ENCODE measurements around the gene MCCC2.
A peak's percentile ranks its signal among the peaks of the same experiment; 100 is the strongest.
"Not testable (repeated sequence)": the region's sequence is repeated elsewhere in the genome, so short reads cannot be mapped to it uniquely, and the experiment has no call there.

Gene MCCC2

DNA sequence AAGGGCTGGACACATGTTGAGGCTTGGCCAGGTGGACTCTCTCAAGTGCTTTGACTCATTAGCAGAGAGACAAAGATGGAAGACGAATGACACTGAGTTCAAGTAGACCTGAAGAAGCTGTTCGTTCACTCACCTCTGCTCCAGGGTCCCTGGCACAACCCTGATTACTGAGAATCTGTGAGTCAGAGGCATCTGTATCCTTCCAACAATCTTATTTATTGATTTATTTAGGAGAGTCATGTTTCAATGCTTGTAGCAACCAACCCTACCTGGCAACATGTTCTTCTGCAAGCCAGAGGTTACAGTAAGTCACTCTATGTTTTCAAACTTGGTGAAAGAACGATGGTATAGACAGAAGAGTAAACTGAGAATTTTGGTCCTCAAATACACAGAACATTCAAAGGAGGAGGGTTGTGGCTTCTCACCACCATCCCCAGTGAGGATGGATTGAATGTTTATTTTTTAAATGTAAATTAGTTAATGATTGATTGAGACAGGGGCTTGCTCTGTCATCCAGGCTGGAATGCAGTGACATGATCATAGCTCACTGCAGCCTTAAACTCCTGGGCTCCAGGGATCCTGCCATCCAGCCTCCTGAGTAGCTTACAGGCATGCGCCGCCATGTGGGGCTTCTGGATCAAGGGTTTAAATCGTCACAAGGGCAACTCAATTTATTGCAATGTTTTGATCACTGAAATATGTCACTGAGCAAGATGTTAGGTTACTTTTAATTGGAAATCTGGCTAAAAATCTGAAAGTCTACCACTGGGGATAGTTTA lies 76.2 kb downstream of the MCCC2 start:
- Histone ChIP-seq H3K36me3 (ENCODE audit: control insufficient read depth, insufficient read depth, low read length) (no peaks in the 10 kb centered on the region), H3K4me1 (ENCODE audit: control insufficient read depth, insufficient read depth, low read length) (no peaks in the 10 kb centered on the region), H3K9me3 (ENCODE audit: control insufficient read depth, insufficient read depth, low read length) (no peaks in the 10 kb centered on the region), H3K9ac (ENCODE audit: low read depth, low read length) (no peak overlapping the region), H3K27me3 (ENCODE audit: control insufficient read depth, insufficient read depth, low read length) (no peaks in the 10 kb centered on the region), H3K27ac (ENCODE audit: low read depth, low read length) (no peak overlapping the region), H3K4me3 (ENCODE audit: low read depth, low read length) (no peak overlapping the region)

GRCh38 chr5:71664615-71665014 lies 77.5 kb downstream of the MCCC2 start:
- H3K9ac ChIP-seq (ENCODE audit: low read depth, low read length) = not testable (repeated sequence)

GRCh38 chr5:71666321-71666720 lies 79.2 kb downstream of the MCCC2 start:
- no peaks in the 10 kb centered on the region for H3K27me3 ChIP-seq (ENCODE audit: control insufficient read depth, insufficient read depth, low read length)
- no peak overlapping the region for H3K9ac ChIP-seq (ENCODE audit: low read depth, low read length)
- H3K4me3 ChIP-seq (ENCODE audit: low read depth, low read length) = no peak overlapping the region
- H3K27ac ChIP-seq (ENCODE audit: low read depth, low read length) = no peak overlapping the region
- H3K36me3 ChIP-seq (ENCODE audit: control insufficient read depth, insufficient read depth, low read length) = no peaks in the 10 kb centered on the region
- H3K4me1 ChIP-seq (ENCODE audit: control insufficient read depth, insufficient read depth, low read length) = no peaks in the 10 kb centered on the region
- no peaks in the 10 kb centered on the region for H3K9me3 ChIP-seq (ENCODE audit: control insufficient read depth, insufficient read depth, low read length)

More at GRCh38 chr5:71664615-71665014, 77.5 kb downstream of the MCCC2 start:
- not testable (repeated sequence) for H3K36me3 ChIP-seq (ENCODE audit: control insufficient read depth, insufficient read depth, low read length); H3K27me3 ChIP-seq (ENCODE audit: control insufficient read depth, insufficient read depth, low read length); H3K27ac ChIP-seq (ENCODE audit: low read depth, low read length); H3K4me3 ChIP-seq (ENCODE audit: low read depth, low read length); H3K4me1 ChIP-seq (ENCODE audit: control insufficient read depth, insufficient read depth, low read length); H3K9me3 ChIP-seq (ENCODE audit: control insufficient read depth, insufficient read depth, low read length)

DNA sequence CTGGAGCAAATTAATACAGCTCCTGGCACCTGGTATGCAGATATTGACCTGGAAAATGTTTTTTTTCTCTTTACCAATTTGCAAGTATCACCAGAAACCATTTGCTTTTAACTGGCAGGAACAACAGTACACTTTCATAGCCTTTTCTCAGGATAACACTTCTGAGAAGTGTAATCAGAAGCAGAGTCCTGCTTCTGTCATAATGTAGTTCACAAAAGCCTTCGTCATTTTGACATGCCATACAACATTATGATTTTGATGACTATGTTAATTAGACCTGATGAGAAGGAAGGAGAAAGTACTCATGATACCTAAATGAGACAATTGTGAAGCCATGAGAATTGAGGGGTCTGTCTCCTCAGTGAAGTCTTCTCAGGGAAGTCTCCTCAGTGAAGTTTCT lies 90.8 kb downstream of the MCCC2 start:
- Histone ChIP-seq H3K27me3 (ENCODE audit: control insufficient read depth, insufficient read depth, low read length) (no peaks in the 10 kb centered on the region), H3K36me3 (ENCODE audit: control insufficient read depth, insufficient read depth, low read length) (no peaks in the 10 kb centered on the region), H3K4me1 (ENCODE audit: control insufficient read depth, insufficient read depth, low read length) (no peaks in the 10 kb centered on the region), H3K9me3 (ENCODE audit: control insufficient read depth, insufficient read depth, low read length) (no peaks in the 10 kb centered on the region), H3K4me3 (ENCODE audit: low read depth, low read length) (no peak overlapping the region), H3K27ac (ENCODE audit: low read depth, low read length) (no peak overlapping the region), H3K9ac (ENCODE audit: low read depth, low read length) (no peak overlapping the region)

- H3K4me1 ChIP-seq (ENCODE audit: control insufficient read depth, insufficient read depth, low read length) = no peaks in the 10 kb centered on the region
- no peak overlapping the region for H3K9ac ChIP-seq (ENCODE audit: low read depth, low read length)
- H3K4me3 ChIP-seq (ENCODE audit: low read depth, low read length) = no peak overlapping the region
- H3K27me3 ChIP-seq (ENCODE audit: control insufficient read depth, insufficient read depth, low read length) = no peaks in the 10 kb centered on the region
- no peak overlapping the region for H3K27ac ChIP-seq (ENCODE audit: low read depth, low read length)
- no peaks in the 10 kb centered on the region for H3K36me3 ChIP-seq (ENCODE audit: control insufficient read depth, insufficient read depth, low read length)
- no peaks in the 10 kb centered on the region for H3K9me3 ChIP-seq (ENCODE audit: control insufficient read depth, insufficient read depth, low read length)
These were observed 92.6 kb downstream of the MCCC2 start for GRCh38 chr5:71679714-71680113.

DNA sequence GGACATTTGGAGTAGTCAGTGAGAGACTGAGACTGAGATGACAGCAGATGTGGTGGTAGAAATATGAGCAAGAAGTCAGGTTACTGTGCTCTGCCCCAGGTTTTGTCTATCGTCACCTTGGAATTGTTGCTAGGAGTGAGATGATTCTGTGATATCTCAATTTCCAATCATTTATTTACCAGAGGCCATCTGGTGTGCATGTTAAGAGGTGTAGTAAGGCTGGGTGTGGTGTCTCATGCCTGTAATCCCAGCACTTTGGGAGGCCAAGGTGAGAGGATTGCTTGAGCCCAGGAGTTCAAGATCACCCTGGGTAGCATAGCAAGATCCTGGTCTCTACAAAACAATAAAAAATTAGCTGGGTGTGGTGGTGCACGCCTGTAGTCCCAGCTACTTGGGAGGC lies 93.4 kb downstream of the MCCC2 start:
- Histone ChIP-seq H3K9me3 (ENCODE audit: control insufficient read depth, insufficient read depth, low read length) (no peaks in the 10 kb centered on the region), H3K27ac (ENCODE audit: low read depth, low read length) (no peak overlapping the region), H3K4me1 (ENCODE audit: control insufficient read depth, insufficient read depth, low read length) (no peaks in the 10 kb centered on the region), H3K36me3 (ENCODE audit: control insufficient read depth, insufficient read depth, low read length) (no peaks in the 10 kb centered on the region), H3K27me3 (ENCODE audit: control insufficient read depth, insufficient read depth, low read length) (no peaks in the 10 kb centered on the region), H3K9ac (ENCODE audit: low read depth, low read length) (no peak overlapping the region), H3K4me3 (ENCODE audit: low read depth, low read length) (no peak overlapping the region)

DNA sequence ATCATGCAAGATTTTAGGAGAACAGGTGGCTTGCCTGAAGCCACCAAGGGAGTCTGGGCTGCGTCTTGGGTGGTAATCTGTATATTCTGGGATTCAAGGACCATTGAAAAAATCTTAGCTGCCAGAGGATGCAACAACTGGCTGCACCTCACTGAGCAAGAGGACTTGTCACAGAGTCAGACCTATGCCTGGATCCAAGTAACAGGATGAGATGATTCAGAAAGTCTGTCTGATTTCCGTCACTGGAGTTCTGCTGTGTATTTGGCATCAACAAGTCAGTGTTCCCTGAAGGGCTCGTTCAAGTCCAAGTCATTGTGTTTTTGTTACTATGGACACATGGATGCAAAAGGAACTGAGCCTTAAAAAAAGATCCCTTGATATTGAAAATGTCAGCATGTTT lies 94.2 kb downstream of the MCCC2 start:
- Histone ChIP-seq H3K9me3 (ENCODE audit: control insufficient read depth, insufficient read depth, low read length) (no peaks in the 10 kb centered on the region), H3K9ac (ENCODE audit: low read depth, low read length) (no peak overlapping the region), H3K4me3 (ENCODE audit: low read depth, low read length) (no peak overlapping the region), H3K4me1 (ENCODE audit: control insufficient read depth, insufficient read depth, low read length) (no peaks in the 10 kb centered on the region), H3K27me3 (ENCODE audit: control insufficient read depth, insufficient read depth, low read length) (no peaks in the 10 kb centered on the region), H3K36me3 (ENCODE audit: control insufficient read depth, insufficient read depth, low read length) (no peaks in the 10 kb centered on the region), H3K27ac (ENCODE audit: low read depth, low read length) (no peak overlapping the region)

GRCh38 chr5:71684309-71684708 lies 97.2 kb downstream of the MCCC2 start:
- H3K9ac ChIP-seq (ENCODE audit: low read depth, low read length) = no peak overlapping the region
- no peaks in the 10 kb centered on the region for H3K4me1 ChIP-seq (ENCODE audit: control insufficient read depth, insufficient read depth, low read length)
- H3K9me3 ChIP-seq (ENCODE audit: control insufficient read depth, insufficient read depth, low read length) = no peaks in the 10 kb centered on the region
- no peak overlapping the region for H3K4me3 ChIP-seq (ENCODE audit: low read depth, low read length)
- no peaks in the 10 kb centered on the region for H3K36me3 ChIP-seq (ENCODE audit: control insufficient read depth, insufficient read depth, low read length)
- no peaks in the 10 kb centered on the region for H3K27me3 ChIP-seq (ENCODE audit: control insufficient read depth, insufficient read depth, low read length)
- H3K27ac ChIP-seq (ENCODE audit: low read depth, low read length) = no peak overlapping the region

DNA sequence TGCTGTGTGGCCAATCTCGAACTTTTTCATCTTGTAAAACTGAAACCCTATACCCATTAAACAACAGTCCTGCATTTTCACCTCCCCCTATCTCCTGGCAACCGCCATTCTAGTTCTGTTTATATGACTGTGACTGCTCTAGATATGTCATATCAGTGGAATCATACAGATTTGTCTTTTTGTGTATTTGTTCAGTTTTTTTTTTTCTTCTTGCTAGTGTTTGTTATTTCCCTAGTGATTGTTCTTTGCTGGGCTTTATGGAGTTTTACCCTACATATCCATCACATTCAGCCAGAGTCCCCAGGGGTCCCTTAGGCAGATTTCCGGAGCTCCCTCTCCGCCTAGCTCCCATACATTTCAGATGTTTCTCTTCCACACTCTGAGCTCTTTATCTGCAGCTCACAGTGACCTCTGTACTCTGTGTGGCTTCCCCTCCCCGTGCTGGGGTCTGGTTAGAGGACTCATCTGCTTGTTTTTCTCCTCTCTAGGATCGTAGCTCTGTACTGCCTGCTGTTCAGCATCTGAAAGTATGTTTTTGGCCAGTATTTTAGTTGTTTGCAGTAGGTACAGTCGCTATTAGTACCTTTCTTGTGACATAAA lies 106.8 kb downstream of the MCCC2 start:
- Histone ChIP-seq H3K27me3 (ENCODE audit: control insufficient read depth, insufficient read depth, low read length) (no peaks in the 10 kb centered on the region; the same call in 1 of the 2 replicates), H3K4me3 (ENCODE audit: low read depth, low read length) (no peak overlapping the region), H3K4me1 (ENCODE audit: control insufficient read depth, insufficient read depth, low read length) (peaks cover 16% of the 10 kb centered on the region), H3K27ac (ENCODE audit: low read depth, low read length) (peak overlapping the region; percentile 38), H3K9me3 (ENCODE audit: control insufficient read depth, insufficient read depth, low read length) (no peaks in the 10 kb centered on the region), H3K36me3 (ENCODE audit: control insufficient read depth, insufficient read depth, low read length) (no peaks in the 10 kb centered on the region), H3K9ac (ENCODE audit: low read depth, low read length) (no peak overlapping the region)

DNA sequence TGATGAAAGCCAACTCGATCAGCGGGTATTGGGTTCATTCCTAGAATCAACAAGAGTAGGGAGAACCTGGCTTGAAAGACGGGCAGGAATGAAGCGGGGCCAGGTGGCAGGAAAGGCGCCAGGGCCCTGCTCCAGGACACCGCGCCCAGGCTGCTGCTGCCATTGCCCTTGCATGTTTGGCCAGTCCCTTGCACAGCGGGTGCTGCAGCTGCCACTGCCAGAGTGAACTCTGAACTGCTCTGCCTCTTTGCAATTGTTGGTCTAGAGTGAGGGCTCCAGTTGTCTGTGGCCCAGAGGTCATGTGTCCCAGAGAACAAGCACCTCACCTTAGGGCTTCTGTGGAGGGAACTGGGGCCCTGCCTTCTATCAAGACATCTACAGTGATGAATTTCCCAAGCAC lies 107.9 kb downstream of the MCCC2 start:
- no peaks in the 10 kb centered on the region; the same call in 1 of the 2 replicates for H3K27me3 ChIP-seq (ENCODE audit: control insufficient read depth, insufficient read depth, low read length)
- no peak overlapping the region for H3K27ac ChIP-seq (ENCODE audit: low read depth, low read length)
- no peaks in the 10 kb centered on the region for H3K36me3 ChIP-seq (ENCODE audit: control insufficient read depth, insufficient read depth, low read length)
- no peak overlapping the region for H3K4me3 ChIP-seq (ENCODE audit: low read depth, low read length)
- peaks cover 16% of the 10 kb centered on the region for H3K4me1 ChIP-seq (ENCODE audit: control insufficient read depth, insufficient read depth, low read length)
- H3K9me3 ChIP-seq (ENCODE audit: control insufficient read depth, insufficient read depth, low read length) = no peaks in the 10 kb centered on the region
- H3K9ac ChIP-seq (ENCODE audit: low read depth, low read length) = no peak overlapping the region

GRCh38 chr5:71695595-71695994 lies 108.5 kb downstream of the MCCC2 start:
- Histone ChIP-seq H3K27me3 (ENCODE audit: control insufficient read depth, insufficient read depth, low read length) (no peaks in the 10 kb centered on the region; the same call in 1 of the 2 replicates), H3K9ac (ENCODE audit: low read depth, low read length) (no peak overlapping the region), H3K4me1 (ENCODE audit: control insufficient read depth, insufficient read depth, low read length) (peaks cover 16% of the 10 kb centered on the region), H3K9me3 (ENCODE audit: control insufficient read depth, insufficient read depth, low read length) (no peaks in the 10 kb centered on the region), H3K27ac (ENCODE audit: low read depth, low read length) (no peak overlapping the region), H3K36me3 (ENCODE audit: control insufficient read depth, insufficient read depth, low read length) (no peaks in the 10 kb centered on the region), H3K4me3 (ENCODE audit: low read depth, low read length) (no peak overlapping the region)

Data from HUES48 (cell line).